GM19193 (cell line): ENCODE measurements around the gene CDADC1.

Experiments used
- POLR2A ChIP-seq: IDR thresholded peaks from 4 replicates; pipeline ENCODE4 v1.6.1; 2011; ENCODE audit not compliant: insufficient read depth, insufficient read length; ENCODE audit errors: extremely low read depth

The CDADC1 gene

GRCh38 chr13:49247643-49248621 lies at the start of gene CDADC1:
TSS of gene CDADC1 (plus strand) at chr13:49247925. CDS start at chr13:49248038, 113 bp downstream.
- peak; percentile 87 for TF ChIP-seq POLR2A

- no peak for TF ChIP-seq POLR2A
These were observed 41.1 kb upstream of the CDADC1 start for GRCh38 chr13:49206641-49207040.

- TF ChIP-seq POLR2A: no peak
These were observed 39.1 kb upstream of the CDADC1 start for GRCh38 chr13:49208619-49209018.

GRCh38 chr13:49210114-49210513 lies 37.6 kb upstream of the CDADC1 start:
- TF ChIP-seq POLR2A: no peak

- no peak for TF ChIP-seq POLR2A
These were observed 37.1 kb upstream of the CDADC1 start for GRCh38 chr13:49210669-49211068.

- no peak for TF ChIP-seq POLR2A
These were observed 34.2 kb upstream of the CDADC1 start for GRCh38 chr13:49213539-49213938.

GRCh38 chr13:49213997-49214916 lies 33.5 kb upstream of the CDADC1 start:
- TF ChIP-seq POLR2A: no peak

GRCh38 chr13:49214917-49215376 lies 32.8 kb upstream of the CDADC1 start:
- no peak for TF ChIP-seq POLR2A

- TF ChIP-seq POLR2A: no peak
These were observed 31.4 kb upstream of the CDADC1 start for GRCh38 chr13:49216334-49216733.

GRCh38 chr13:49217962-49218492 lies 29.7 kb upstream of the CDADC1 start:
- no peak for TF ChIP-seq POLR2A

GRCh38 chr13:49218493-49219051 lies 29.2 kb upstream of the CDADC1 start:
- TF ChIP-seq POLR2A: no peak

- TF ChIP-seq POLR2A: no peak
These were observed 28.1 kb upstream of the CDADC1 start for GRCh38 chr13:49219647-49220035.

GRCh38 chr13:49220036-49220855 lies 27.5 kb upstream of the CDADC1 start, which contains the start of gene MLNR:
TSS of gene MLNR (plus strand) at chr13:49220338. CDS start at chr13:49220338, 0 bp downstream.
- TF ChIP-seq POLR2A: no peak
